Kidney epithelial cell (primary cell): Measurements from ENCODE around the gene RWDD2A. TPM values are rescaled to one million over a fixed set of nuclear protein-coding genes. Genes with fewer than 3 reads are reported as not detected.

ENCODE experiments used
- DNase-seq: peaks from one replicate; pipeline ENCODE4 v3.0.0-alpha.2; 2010; ENCODE audit warnings: low read depth
- H3K27me3 ChIP-seq: 2 replicates; pipeline ENCODE4 v1.6.0; 2011; ENCODE audit warnings: low read length; ENCODE audit not compliant: control insufficient read depth, insufficient read depth
- H3K36me3 ChIP-seq: 2 replicates; pipeline ENCODE4 v1.5.1; 2011; ENCODE audit warnings: low read length; ENCODE audit not compliant: control insufficient read depth, insufficient read depth
- H3K4me3 ChIP-seq: 2 replicates; pipeline ENCODE4 v1.5.1; 2011; ENCODE audit warnings: low read depth, mild to moderate bottlenecking, control low read depth, low read length
- total RNA-seq: library from RNA; depleted of rRNA; stranded (reverse); fragments of >200 nt; gene quantifications from 2 replicates; pipeline ENCODE4 v1.2.3, GENCODE V29; 2015
- TF ChIP-seq, protein P1 (sequence below): IDR thresholded peaks from 2 replicates; pipeline ENCODE4 v1.5.1; 2011; ENCODE audit warnings: mild to moderate bottlenecking, moderate library complexity, low read length, control low read depth, inconsistent platforms; ENCODE audit not compliant: insufficient read depth, poor library complexity, severe bottlenecking

RWDD2A gene
- total RNA-seq, 1 donor from 2014 or later: 4.6 TPM

DNA sequence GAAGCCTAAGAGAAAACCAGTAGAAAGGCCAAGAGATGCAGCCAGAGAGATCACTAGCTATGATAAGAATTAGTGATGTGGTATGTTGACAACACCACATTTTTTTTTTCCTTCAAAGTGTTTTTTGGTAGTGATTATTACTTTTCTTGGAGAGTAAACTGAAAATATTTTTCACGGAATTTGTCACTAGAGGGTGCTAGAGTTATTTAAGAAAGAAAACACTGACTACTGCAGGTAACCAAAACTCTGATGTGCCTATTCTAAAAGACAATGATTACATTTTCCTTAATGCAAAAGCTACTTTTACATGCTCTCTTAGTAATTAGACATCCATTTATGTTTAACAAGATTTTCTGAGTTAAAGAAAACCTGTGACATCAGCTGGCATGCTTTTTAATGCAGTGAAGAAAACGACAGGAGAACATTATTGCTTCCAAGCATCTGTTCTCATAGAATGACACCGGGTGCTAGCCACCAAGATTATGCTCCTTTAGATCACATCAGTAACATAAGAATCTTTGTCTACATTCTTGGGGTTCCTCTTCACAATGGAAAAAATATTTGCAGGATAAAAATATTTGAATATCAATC is 28.8 kb downstream of the RWDD2A start:
- Histone ChIP-seq H3K36me3 (no peaks in the 10 kb centered on the region), H3K27me3 (no peaks in the 10 kb centered on the region), H3K4me3 (no peak overlapping the region)
- DNase-seq: no peak
- TF ChIP-seq, protein P1, sequence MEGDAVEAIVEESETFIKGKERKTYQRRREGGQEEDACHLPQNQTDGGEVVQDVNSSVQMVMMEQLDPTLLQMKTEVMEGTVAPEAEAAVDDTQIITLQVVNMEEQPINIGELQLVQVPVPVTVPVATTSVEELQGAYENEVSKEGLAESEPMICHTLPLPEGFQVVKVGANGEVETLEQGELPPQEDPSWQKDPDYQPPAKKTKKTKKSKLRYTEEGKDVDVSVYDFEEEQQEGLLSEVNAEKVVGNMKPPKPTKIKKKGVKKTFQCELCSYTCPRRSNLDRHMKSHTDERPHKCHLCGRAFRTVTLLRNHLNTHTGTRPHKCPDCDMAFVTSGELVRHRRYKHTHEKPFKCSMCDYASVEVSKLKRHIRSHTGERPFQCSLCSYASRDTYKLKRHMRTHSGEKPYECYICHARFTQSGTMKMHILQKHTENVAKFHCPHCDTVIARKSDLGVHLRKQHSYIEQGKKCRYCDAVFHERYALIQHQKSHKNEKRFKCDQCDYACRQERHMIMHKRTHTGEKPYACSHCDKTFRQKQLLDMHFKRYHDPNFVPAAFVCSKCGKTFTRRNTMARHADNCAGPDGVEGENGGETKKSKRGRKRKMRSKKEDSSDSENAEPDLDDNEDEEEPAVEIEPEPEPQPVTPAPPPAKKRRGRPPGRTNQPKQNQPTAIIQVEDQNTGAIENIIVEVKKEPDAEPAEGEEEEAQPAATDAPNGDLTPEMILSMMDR: peak; percentile 35

DNA sequence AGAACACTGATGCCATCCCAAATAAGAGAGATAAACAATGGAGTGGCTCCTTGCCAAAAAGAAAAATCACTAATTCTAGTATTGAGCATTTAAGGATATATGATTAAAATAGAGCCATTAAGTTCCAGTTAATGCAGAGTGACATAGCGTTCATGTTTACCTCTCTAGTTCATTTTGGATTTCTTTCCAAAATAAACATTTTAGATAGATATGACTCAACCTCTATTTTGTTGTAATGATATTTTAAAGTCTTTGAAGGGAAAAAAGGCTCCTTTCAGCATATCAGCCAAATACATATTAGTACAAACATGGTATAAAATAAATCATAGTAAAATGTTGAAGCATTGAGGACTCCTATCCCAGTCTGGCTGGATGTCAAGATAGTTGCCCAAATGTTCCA is 33.4 kb downstream of the RWDD2A start:
- H3K27me3 ChIP-seq: no peaks in the 10 kb centered on the region
- no peak for DNase-seq
- TF ChIP-seq, protein P1: no peak
- H3K36me3 ChIP-seq: no peaks in the 10 kb centered on the region
- H3K4me3 ChIP-seq: no peak overlapping the region

DNA sequence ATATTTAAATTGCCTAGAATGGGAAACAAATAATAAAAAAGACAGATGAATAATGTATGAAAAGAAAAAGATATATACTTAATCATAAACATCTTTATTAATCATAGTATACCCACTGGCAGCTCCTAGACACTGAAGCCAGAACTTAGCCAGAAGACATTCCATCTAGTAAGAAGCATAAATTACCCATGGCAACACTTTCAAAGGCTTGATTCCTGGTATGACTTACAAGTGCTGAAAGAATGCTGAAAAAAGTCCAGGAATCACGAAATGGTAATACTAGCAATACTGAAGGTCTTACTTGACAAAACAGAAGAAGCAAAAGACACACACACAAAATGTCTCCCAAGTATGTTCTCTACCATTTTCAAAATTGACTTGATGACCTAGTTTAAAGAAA is 38.0 kb downstream of the RWDD2A start:
- DNase-seq: no peak
- H3K27me3 ChIP-seq: no peaks in the 10 kb centered on the region
- TF ChIP-seq, protein P1: no peak
- no peaks in the 10 kb centered on the region for H3K36me3 ChIP-seq
- H3K4me3 ChIP-seq: no peak overlapping the region

DNA sequence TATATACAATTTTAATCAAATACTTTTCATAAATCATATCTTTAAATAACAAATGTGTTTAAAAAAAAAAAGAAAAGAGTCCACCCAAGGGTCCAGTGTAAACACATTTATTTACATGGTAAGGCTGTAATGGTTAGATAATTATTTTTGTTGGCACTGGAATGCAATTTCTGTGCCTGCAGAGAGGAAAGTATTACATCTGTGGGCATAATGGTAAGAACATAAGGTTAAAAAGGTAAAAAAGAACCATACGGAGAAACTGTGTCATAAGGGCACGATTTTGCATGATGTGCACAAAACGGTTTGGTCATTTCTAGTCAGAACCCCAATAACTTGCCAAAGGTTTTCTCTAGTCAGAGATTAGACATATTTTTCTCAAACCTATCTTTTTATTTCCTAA is 54.3 kb downstream of the RWDD2A start:
- no peaks in the 10 kb centered on the region for H3K36me3 ChIP-seq
- no peak for DNase-seq
- TF ChIP-seq, protein P1: no peak
- H3K4me3 ChIP-seq: no peak overlapping the region
- H3K27me3 ChIP-seq: no peaks in the 10 kb centered on the region

Other genes with a start within 250 kb of the RWDD2A start
- 11.6 and 12.1 TPM in 2 replicates for gene UBE3D, start 127.5 kb upstream of the RWDD2A start, total RNA-seq
- 11.7 and 17.0 TPM in 2 replicates for gene DOP1A, start 125.7 kb upstream of the RWDD2A start, total RNA-seq
- gene PGM3, start 92 bp upstream of the RWDD2A start, total RNA-seq: 26.3 and 35.3 TPM in 2 replicates
- 13.8 and 18.6 TPM in 2 replicates for gene ME1, start 237.7 kb downstream of the RWDD2A start, total RNA-seq